MCF 10A (cell line): ENCODE results near the gene LRMDA. TPM values are rescaled to one million over a fixed set of nuclear protein-coding genes. Genes with fewer than 3 reads are reported as not detected.

Source experiments
- BruUV-seq: library from RNA; stranded (reverse); fragments of 400-500 nt; replicated peaks from 2 replicates; lab custom pipeline; 2021; lab: Mats Ljungman, UMichigan
- CTCF ChIA-PET: fragments of 300-600 bp; sonication (Branson Sonifier 250); formaldehyde crosslinking; extraction: SDS; loops from one replicate; lab custom pipeline; 2021; ENCODE audit warnings: antibody characterized with exemption, inconsistent platforms; lab: Yijun Ruan, JAX
- POLR2A ChIA-PET: fragments of 300-600, 350-650 bp; sonication (Branson Sonifier 250); formaldehyde crosslinking; extraction: SDS; loops from one replicate; lab custom pipeline; 2020; ENCODE audit warnings: antibody characterized with exemption, inconsistent platforms; lab: Yijun Ruan, JAX
- DNase-seq: peaks from one replicate; pipeline ENCODE4 v3.0.0-alpha.2; 2018; ENCODE audit not compliant: unreplicated experiment
- H3K27ac Mint-ChIP-seq: one replicate; pipeline ENCODE4 v1.8.0; 2022; ENCODE audit warnings: mild to moderate bottlenecking, low read depth, mixed read lengths; ENCODE audit not compliant: unreplicated experiment
- H3K27me3 Mint-ChIP-seq: one replicate; pipeline ENCODE4 v1.8.0; 2022; ENCODE audit warnings: mixed read lengths; ENCODE audit not compliant: insufficient read depth, unreplicated experiment
- H3K36me3 Mint-ChIP-seq: one replicate; pipeline ENCODE4 v1.8.0; 2022; ENCODE audit warnings: mild to moderate bottlenecking, moderate library complexity, mixed read lengths; ENCODE audit not compliant: insufficient read depth, unreplicated experiment
- H3K4me1 Mint-ChIP-seq: one replicate; pipeline ENCODE4 v1.8.0; 2022; ENCODE audit warnings: mixed read lengths; ENCODE audit not compliant: insufficient read depth, unreplicated experiment
- H3K4me3 Mint-ChIP-seq: one replicate; pipeline ENCODE4 v1.8.0; 2022; ENCODE audit warnings: mild to moderate bottlenecking, moderate library complexity, mixed read lengths; ENCODE audit not compliant: unreplicated experiment
- H3K9me3 Mint-ChIP-seq: one replicate; pipeline ENCODE4 v1.8.0; 2022; ENCODE audit warnings: mixed read lengths; ENCODE audit not compliant: unreplicated experiment
- CTCF ChIP-seq: fragments of 200-600 bp; IDR thresholded peaks from one replicate; pipeline ENCODE4 v1.8.0; 2022; ENCODE audit warnings: antibody characterized with exemption, mild to moderate bottlenecking; ENCODE audit not compliant: unreplicated experiment
- intact Hi-C: fragments of 100-400 bp; cut with micrococcal nuclease; formaldehyde crosslinking; loops from 2 replicates; pipeline ENCODE4 v1.14.1; 2022
- total RNA-seq: library from RNA; stranded (reverse); gene quantifications from 2 replicates; pipeline ENCODE4 v1.2.3, GENCODE V29; 2022

Gene LRMDA
- total RNA-seq, 1 experiment from 2014 or later: not detected

GRCh38 chr10:75643944-75644692 lies 212.7 kb downstream of the LRMDA start:
- Mint-ChIP-seq H3K4me1 (no peaks in the 10 kb centered on the region), H3K27me3 (peaks cover 51% of the 10 kb centered on the region), H3K36me3 (no peaks in the 10 kb centered on the region), H3K9me3 (no peaks in the 10 kb centered on the region), H3K4me3 (no peak overlapping the region), H3K27ac (no peak overlapping the region)
- TF ChIP-seq CTCF: no peak
- CTCF ChIA-PET: interaction anchor here (0.6 kb wide), 1 partner anchor 614 kb away, joined by 3 read pairs; no protein-coding TSS in a partner anchor
- no TSS peak for BruUV-seq
- intact Hi-C loops: no loop called here
- DNase-seq: no peak
- POLR2A ChIA-PET: interaction anchor here (0.7 kb wide), 1 partner anchor 11 kb away, joined by 3 read pairs; no protein-coding TSS in a partner anchor

DNA sequence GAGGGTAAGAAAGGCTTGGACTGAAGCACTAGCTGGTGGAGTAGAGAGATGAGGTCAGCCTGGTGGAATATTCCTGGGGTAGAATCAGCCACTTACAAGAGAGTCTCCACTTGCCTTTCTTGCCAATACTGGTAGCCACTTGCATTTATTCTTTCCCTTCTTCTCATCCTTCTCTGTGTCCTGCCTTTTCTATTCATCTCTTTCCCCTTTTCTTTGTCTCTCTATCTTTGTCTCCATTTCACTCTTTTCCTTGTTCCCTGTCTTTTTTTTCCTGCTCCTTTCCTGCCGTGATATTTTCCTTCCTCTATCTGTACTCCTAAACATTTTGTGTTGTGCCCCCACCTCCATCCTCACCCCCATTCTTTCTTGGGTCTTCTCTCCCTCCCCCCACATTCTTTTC lies 214.3 kb downstream of the LRMDA start:
- peaks cover 36% of the 10 kb centered on the region for H3K27me3 Mint-ChIP-seq
- CTCF ChIA-PET: interaction anchor here (0.9 kb wide), 1 partner anchor 44 kb away, joined by 3 read pairs; no protein-coding TSS in a partner anchor

GRCh38 chr10:75646218-75646915 lies 214.9 kb downstream of the LRMDA start:
- Mint-ChIP-seq H3K4me1 (no peaks in the 10 kb centered on the region), H3K27me3 (peaks cover 30% of the 10 kb centered on the region), H3K4me3 (no peak overlapping the region), H3K27ac (no peak overlapping the region), H3K36me3 (no peaks in the 10 kb centered on the region), H3K9me3 (no peaks in the 10 kb centered on the region)
- intact Hi-C loops: no loop called here
- no peak for DNase-seq
- ChIA-PET CTCF (interaction anchor here (0.7 to 0.9 kb wide), 2 partner anchors 32 to 45 kb away, joined by 3 read pairs; no protein-coding TSS in a partner anchor), POLR2A (interaction anchor here (1.4 kb wide), 1 partner anchor 245 kb away, joined by 4 read pairs; the partner anchor contains the start of gene ZNF503)
- BruUV-seq: no TSS peak
- TF ChIP-seq CTCF: no peak

More for the DNA sequence above, 214.3 kb downstream of the LRMDA start:
- BruUV-seq: no TSS peak
- intact Hi-C loops: no loop called here
- no peak for TF ChIP-seq CTCF
- H3K9me3 Mint-ChIP-seq: no peaks in the 10 kb centered on the region
- H3K4me1 Mint-ChIP-seq: no peaks in the 10 kb centered on the region
- no peaks in the 10 kb centered on the region for H3K36me3 Mint-ChIP-seq
- H3K27ac Mint-ChIP-seq: no peak overlapping the region
- no peak for DNase-seq
- POLR2A ChIA-PET: no interaction called here
- H3K4me3 Mint-ChIP-seq: no peak overlapping the region

DNA sequence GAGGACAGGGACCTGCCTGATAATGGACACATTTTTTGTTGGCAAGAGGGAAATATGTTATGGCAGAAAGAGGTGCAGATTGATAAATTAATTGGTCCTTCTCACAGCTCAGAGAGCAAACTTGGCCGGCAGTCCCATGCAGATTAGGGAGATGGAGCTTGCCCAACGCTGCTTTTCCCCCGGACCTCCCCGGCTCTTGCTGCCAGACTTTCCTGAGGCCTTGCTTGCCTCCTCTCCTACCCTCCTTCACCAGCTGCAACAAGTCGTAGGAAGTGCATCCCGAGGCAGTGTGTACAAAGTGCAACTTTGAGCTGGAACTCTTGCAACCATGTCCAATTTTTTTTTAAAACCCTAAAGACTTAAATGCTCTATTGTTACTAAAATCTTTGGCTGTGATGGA lies 215.5 kb downstream of the LRMDA start:
- H3K27ac Mint-ChIP-seq: no peak overlapping the region

More for the DNA sequence above, 215.5 kb downstream of the LRMDA start:
- H3K36me3 Mint-ChIP-seq: no peaks in the 10 kb centered on the region
- intact Hi-C loops: no loop called here
- POLR2A ChIA-PET: interaction anchor here (1.4 kb wide), 1 partner anchor 245 kb away, joined by 4 read pairs; the partner anchor contains the start of gene ZNF503
- no peak for TF ChIP-seq CTCF
- no peak overlapping the region for H3K4me3 Mint-ChIP-seq
- BruUV-seq: no TSS peak
- CTCF ChIA-PET: interaction anchor here (0.7 kb wide), 1 partner anchor 31 kb away, joined by 3 read pairs; no protein-coding TSS in a partner anchor
- DNase-seq: no peak
- no peaks in the 10 kb centered on the region for H3K4me1 Mint-ChIP-seq
- H3K9me3 Mint-ChIP-seq: no peaks in the 10 kb centered on the region
- H3K27me3 Mint-ChIP-seq: peaks cover 30% of the 10 kb centered on the region
